SK-N-SH (cell line): ENCODE measurements around the gene GATC. TPM values are rescaled to one million over a fixed set of nuclear protein-coding genes. Genes with fewer than 3 reads are reported as not detected.

Source experiments
- CTCF ChIA-PET: fragments of 300-600, 350-600 bp; formaldehyde crosslinking; extraction: SDS; loops from one replicate; lab custom pipeline; 2021; lab: Yijun Ruan, JAX
- POLR2A ChIA-PET: fragments of 350-600 bp; sonication (Branson Sonifier 250); formaldehyde crosslinking; extraction: SDS; loops from one replicate; lab custom pipeline; 2020; ENCODE audit warnings: antibody characterized with exemption, inconsistent platforms; lab: Yijun Ruan, JAX
- DNase-seq: peaks from one replicate; pipeline ENCODE4 v3.0.0; 2012
- H2AFZ ChIP-seq: fragments of 200-600 bp; sonication (generic); 2 replicates; pipeline ENCODE4 v1.8.1; 2016; ENCODE audit warnings: antibody characterized with exemption, mild to moderate bottlenecking, low read depth
- H3F3A ChIP-seq: fragments of 200-600 bp; sonication (generic); replicated peaks from 2 replicates; pipeline ENCODE3; 2016; ENCODE audit warnings: antibody characterized with exemption, mild to moderate bottlenecking; ENCODE audit not compliant: insufficient read depth
- H3K27ac ChIP-seq, 2 experiments: fragments of 200-500 bp in 1 of 2; fragments of 200-600 bp in 1 of 2; sonication (Bioruptor generic) in 1 of 2; sonication (generic), shearing (Covaris generic) in 1 of 2; 2 replicates each; pipeline versions ENCODE4 v1.5.1 to v1.6.1; 2014 to 2016; ENCODE audit warnings: low read depth in 2 of 2, inconsistent platforms in 1 of 2, low read length in 1 of 2, mild to moderate bottlenecking in 1 of 2, mixed read lengths in 1 of 2
- H3K27me3 ChIP-seq: fragments of 200-600 bp; sonication (generic), shearing (Covaris generic); 2 replicates; pipeline ENCODE4 v1.6.1; 2016; ENCODE audit warnings: mixed run types; ENCODE audit not compliant: insufficient read depth
- H3K36me3 ChIP-seq, 2 experiments: fragments of 200-500 bp in 1 of 2; fragments of 200-600 bp in 1 of 2; sonication (Bioruptor generic) in 1 of 2; sonication (generic) in 1 of 2; replicated peaks in 1 of 2; 2 replicates each; pipeline versions ENCODE3 to v1.5.1; 2014 to 2016; ENCODE audit warnings: low read length in 1 of 2, mild to moderate bottlenecking in 1 of 2; ENCODE audit not compliant: insufficient read depth in 2 of 2, control insufficient read depth in 1 of 2
- H3K4me1 ChIP-seq, 2 experiments: fragments of 200-500 bp in 1 of 2; fragments of 200-600 bp in 1 of 2; sonication (Bioruptor generic) in 1 of 2; sonication (generic), shearing (Covaris generic) in 1 of 2; 2 replicates each; pipeline versions ENCODE4 v1.5.1 to v1.6.1; 2014 to 2016; ENCODE audit warnings: low read depth in 1 of 2, low read length in 1 of 2, mixed run types in 1 of 2; ENCODE audit not compliant: insufficient read depth in 2 of 2, control insufficient read depth in 1 of 2
- H3K4me2 ChIP-seq: fragments of 200-600 bp; sonication (generic), shearing (Covaris generic); 2 replicates; pipeline ENCODE4 v1.6.1; 2017; ENCODE audit warnings: mixed run types
- H3K4me3 ChIP-seq, 2 experiments: fragments of 200-500 bp in 1 of 2; fragments of 200-600 bp in 1 of 2; sonication (Bioruptor generic) in 1 of 2; sonication (generic), shearing (Covaris generic) in 1 of 2; 2 replicates each; pipeline versions ENCODE4 v1.5.1 to v1.8.1; 2014 to 2016; ENCODE audit warnings: low read depth in 2 of 2, inconsistent platforms in 1 of 2, low read length in 1 of 2, mild to moderate bottlenecking in 1 of 2, mixed read lengths in 1 of 2, moderate library complexity in 1 of 2
- H3K79me2 ChIP-seq: fragments of 200-600 bp; sonication (generic); 2 replicates; pipeline ENCODE4 v1.8.1; 2017; ENCODE audit warnings: mild to moderate bottlenecking; ENCODE audit not compliant: insufficient read depth
- H3K9ac ChIP-seq: fragments of 200-600 bp; sonication (generic); 2 replicates; pipeline ENCODE4 v1.6.1; 2017; ENCODE audit warnings: mixed run types
- H3K9me2 ChIP-seq: fragments of 200-600 bp; sonication (generic); 2 replicates; pipeline ENCODE4 v1.6.1; 2017; ENCODE audit warnings: mixed run types
- H3K9me3 ChIP-seq: fragments of 200-600 bp; sonication (generic); 2 replicates; pipeline ENCODE4 v1.6.1; 2017; ENCODE audit warnings: mixed run types, mild to moderate bottlenecking, moderate library complexity
- H4K20me1 ChIP-seq: fragments of 200-600 bp; sonication (generic); 2 replicates; pipeline ENCODE4 v1.6.1; 2017; ENCODE audit warnings: mild to moderate bottlenecking, mixed run types; ENCODE audit not compliant: insufficient read depth
- FOSL2 ChIP-seq: IDR thresholded peaks from 2 replicates; pipeline ENCODE4 v1.4.0; 2012; ENCODE audit warnings: low read depth, mild to moderate bottlenecking, moderate library complexity, borderline replicate concordance
- FOXJ3 ChIP-seq: sonication (generic); formaldehyde crosslinking; IDR thresholded peaks from 2 replicates; pipeline ENCODE4 v1.5.1; 2020; ENCODE audit warnings: mild to moderate bottlenecking, missing genetic modification reagents
- FOXM1 ChIP-seq: IDR thresholded peaks from 2 replicates; pipeline ENCODE4 v1.4.0; 2012; ENCODE audit warnings: low read depth, mild to moderate bottlenecking
- GABPA ChIP-seq: IDR thresholded peaks from 2 replicates; pipeline ENCODE4 v1.4.0; 2012; ENCODE audit warnings: low read depth, mild to moderate bottlenecking
- JUND ChIP-seq: IDR thresholded peaks from 2 replicates; pipeline ENCODE4 v1.4.0; 2012
- MAX ChIP-seq: IDR thresholded peaks from 2 replicates; pipeline ENCODE4 v1.4.0; 2012; ENCODE audit warnings: low read depth
- MXI1 ChIP-seq: IDR thresholded peaks from 2 replicates; pipeline ENCODE4 v1.6.1; 2012; ENCODE audit warnings: mild to moderate bottlenecking, low read depth, low read length, improper control_type of control experiment
- PBX3 ChIP-seq: IDR thresholded peaks from 2 replicates; pipeline ENCODE4; 2012
- POLR2AphosphoS5 ChIP-seq: IDR thresholded peaks from 2 replicates; pipeline ENCODE4 v1.6.1; 2012; ENCODE audit warnings: low read depth, low read length
- RAD21 ChIP-seq: IDR thresholded peaks from 2 replicates; pipeline ENCODE4 v1.6.1; 2012; ENCODE audit warnings: mild to moderate bottlenecking, low read length
- RCOR1 ChIP-seq: fragments of 150-350 bp; IDR thresholded peaks from 2 replicates; pipeline ENCODE4 v1.6.1; 2017; ENCODE audit warnings: antibody characterized with exemption, low read length
- RXRA ChIP-seq: IDR thresholded peaks from 2 replicates; pipeline ENCODE4 v1.4.0; 2012; ENCODE audit warnings: low read depth, mild to moderate bottlenecking, borderline replicate concordance
- SIN3A ChIP-seq: IDR thresholded peaks from 2 replicates; pipeline ENCODE4 v1.6.1; 2012; ENCODE audit warnings: low read depth, mild to moderate bottlenecking, low read length, moderate library complexity, borderline replicate concordance
- SMC3 ChIP-seq: IDR thresholded peaks from 2 replicates; pipeline ENCODE4 v1.6.1; 2012; ENCODE audit warnings: low read depth, low read length, improper control_type of control experiment
- TCF12 ChIP-seq: IDR thresholded peaks from 2 replicates; pipeline ENCODE4 v1.4.0; 2012
- TEAD4 ChIP-seq: IDR thresholded peaks from 2 replicates; pipeline ENCODE4 v1.4.0; 2012; ENCODE audit warnings: mild to moderate bottlenecking, borderline replicate concordance; ENCODE audit not compliant: insufficient read depth
- USF1 ChIP-seq: IDR thresholded peaks from 2 replicates; pipeline ENCODE4 v1.4.0; 2012; ENCODE audit warnings: low read depth, borderline replicate concordance
- WGBS: methylation state at CpG from one replicate; pipeline ENCODE4 v1.1.6; 2017; ENCODE audit warnings: low lambda C conversion rate; 5-methylcytosine and 5-hydroxymethylcytosine counted together
- polyA plus RNA-seq, 3 experiments: library from polyadenylated mRNA; depleted of rRNA; stranded (reverse); fragments of >200 nt; gene quantifications; 2 replicates each; pipeline ENCODE4 v1.2.3, GENCODE V29; 2012
- TF ChIP-seq, protein P1 (sequence below): IDR thresholded peaks from 2 replicates; pipeline ENCODE4 v1.4.0; 2012; ENCODE audit warnings: low read depth, borderline replicate concordance
- TF ChIP-seq, protein P2 (sequence below): fragments of 150-350 bp; IDR thresholded peaks from 2 replicates; pipeline ENCODE4 v1.6.1; 2017; ENCODE audit warnings: antibody characterized with exemption, low read length, low read depth, borderline replicate concordance

Gene GATC
- polyA plus RNA-seq, 1 of the 3 experiments (the other 2 are of a cell fraction), result 10.6 TPM

GRCh38 chr12:120417917-120418580 lies 28.2 kb upstream of the GATC start (continued):
- TF ChIP-seq, protein P1, sequence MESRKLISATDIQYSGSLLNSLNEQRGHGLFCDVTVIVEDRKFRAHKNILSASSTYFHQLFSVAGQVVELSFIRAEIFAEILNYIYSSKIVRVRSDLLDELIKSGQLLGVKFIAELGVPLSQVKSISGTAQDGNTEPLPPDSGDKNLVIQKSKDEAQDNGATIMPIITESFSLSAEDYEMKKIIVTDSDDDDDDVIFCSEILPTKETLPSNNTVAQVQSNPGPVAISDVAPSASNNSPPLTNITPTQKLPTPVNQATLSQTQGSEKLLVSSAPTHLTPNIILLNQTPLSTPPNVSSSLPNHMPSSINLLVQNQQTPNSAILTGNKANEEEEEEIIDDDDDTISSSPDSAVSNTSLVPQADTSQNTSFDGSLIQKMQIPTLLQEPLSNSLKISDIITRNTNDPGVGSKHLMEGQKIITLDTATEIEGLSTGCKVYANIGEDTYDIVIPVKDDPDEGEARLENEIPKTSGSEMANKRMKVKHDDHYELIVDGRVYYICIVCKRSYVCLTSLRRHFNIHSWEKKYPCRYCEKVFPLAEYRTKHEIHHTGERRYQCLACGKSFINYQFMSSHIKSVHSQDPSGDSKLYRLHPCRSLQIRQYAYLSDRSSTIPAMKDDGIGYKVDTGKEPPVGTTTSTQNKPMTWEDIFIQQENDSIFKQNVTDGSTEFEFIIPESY, result no peak
- TF ChIP-seq MAX, result no peak
- no peak for TF ChIP-seq RCOR1
- TF ChIP-seq TCF12, result no peak
- TF ChIP-seq USF1, result no peak
- no peak for TF ChIP-seq TEAD4
- TF ChIP-seq JUND, result no peak
- no peak for TF ChIP-seq FOXM1
- TF ChIP-seq PBX3, result no peak

DNA sequence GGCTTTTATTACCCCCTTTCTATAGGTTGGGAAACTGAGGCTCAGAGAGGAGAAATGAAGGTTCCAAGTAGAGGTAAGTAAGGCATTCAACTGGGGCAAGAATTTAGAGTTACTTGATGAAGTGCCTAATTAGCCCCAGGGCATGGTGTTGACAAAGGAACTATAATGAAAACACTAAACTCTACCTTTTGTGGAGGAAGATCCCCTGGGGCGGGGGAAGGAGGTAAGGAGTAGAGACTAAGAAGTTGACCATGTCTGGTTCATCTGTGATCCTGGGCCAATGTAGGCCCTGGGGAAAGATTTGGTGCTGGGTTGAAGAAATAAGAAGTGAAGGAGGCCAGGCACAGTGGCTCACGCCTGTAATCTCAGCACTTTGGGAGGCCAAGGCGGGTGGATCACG lies 24.5 kb upstream of the GATC start:
- 84% methylated on average over 4 of the region's 4 CpGs for WGBS
- DNase-seq, result no peak
- Histone ChIP-seq H3K36me3 (no peaks in the 10 kb centered on the region), H3F3A (no peaks in the 10 kb centered on the region), H3K27me3 (no peaks in the 10 kb centered on the region; the same call in 1 of the 2 replicates), H3K4me1 (no peaks in the 10 kb centered on the region), H3K9me3 (no peaks in the 10 kb centered on the region), H3K79me2 (no peaks in the 10 kb centered on the region), H3K4me2 (no peak overlapping the region), H4K20me1 (no peaks in the 10 kb centered on the region), H2AFZ (no peak overlapping the region), H3K27ac (no peak overlapping the region), H3K9ac (no peak overlapping the region), H3K4me3 (no peak overlapping the region), H3K9me2 (no peaks in the 10 kb centered on the region)
- TF ChIP-seq MXI1, result no peak
- no peak for TF ChIP-seq FOXJ3
- TF ChIP-seq, protein P1, result no peak
- no peak for TF ChIP-seq RAD21
- no peak for TF ChIP-seq SMC3
- TF ChIP-seq GABPA, result no peak
- TF ChIP-seq TEAD4, result no peak
- no peak for TF ChIP-seq FOXM1
- no peak for TF ChIP-seq PBX3
- TF ChIP-seq RXRA, result no peak
- TF ChIP-seq POLR2AphosphoS5, result no peak
- TF ChIP-seq FOSL2, result no peak
- TF ChIP-seq SIN3A, result no peak
- TF ChIP-seq, protein P2, sequence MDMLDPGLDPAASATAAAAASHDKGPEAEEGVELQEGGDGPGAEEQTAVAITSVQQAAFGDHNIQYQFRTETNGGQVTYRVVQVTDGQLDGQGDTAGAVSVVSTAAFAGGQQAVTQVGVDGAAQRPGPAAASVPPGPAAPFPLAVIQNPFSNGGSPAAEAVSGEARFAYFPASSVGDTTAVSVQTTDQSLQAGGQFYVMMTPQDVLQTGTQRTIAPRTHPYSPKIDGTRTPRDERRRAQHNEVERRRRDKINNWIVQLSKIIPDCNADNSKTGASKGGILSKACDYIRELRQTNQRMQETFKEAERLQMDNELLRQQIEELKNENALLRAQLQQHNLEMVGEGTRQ, result no peak
- CTCF ChIA-PET, result interaction anchor here (2.6 to 8.6 kb wide), 2 partner anchors 8 to 19 kb away, joined by 5 to 61 read pairs; no protein-coding TSS in a partner anchor
- POLR2A ChIA-PET, result no interaction called here
